GM19468 (cell line): ENCODE data around the gene ATP2B2.

Source experiments
- ATAC-seq: cut with Tn5 transposase; IDR thresholded peaks from one replicate; pipeline ENCODE4 v1.9.1; 2021; ENCODE audit warnings: mild to moderate bottlenecking, moderate library complexity, moderate number of reproducible peaks; ENCODE audit not compliant: unreplicated experiment; ENCODE audit errors: extremely low read depth

Gene ATP2B2

DNA sequence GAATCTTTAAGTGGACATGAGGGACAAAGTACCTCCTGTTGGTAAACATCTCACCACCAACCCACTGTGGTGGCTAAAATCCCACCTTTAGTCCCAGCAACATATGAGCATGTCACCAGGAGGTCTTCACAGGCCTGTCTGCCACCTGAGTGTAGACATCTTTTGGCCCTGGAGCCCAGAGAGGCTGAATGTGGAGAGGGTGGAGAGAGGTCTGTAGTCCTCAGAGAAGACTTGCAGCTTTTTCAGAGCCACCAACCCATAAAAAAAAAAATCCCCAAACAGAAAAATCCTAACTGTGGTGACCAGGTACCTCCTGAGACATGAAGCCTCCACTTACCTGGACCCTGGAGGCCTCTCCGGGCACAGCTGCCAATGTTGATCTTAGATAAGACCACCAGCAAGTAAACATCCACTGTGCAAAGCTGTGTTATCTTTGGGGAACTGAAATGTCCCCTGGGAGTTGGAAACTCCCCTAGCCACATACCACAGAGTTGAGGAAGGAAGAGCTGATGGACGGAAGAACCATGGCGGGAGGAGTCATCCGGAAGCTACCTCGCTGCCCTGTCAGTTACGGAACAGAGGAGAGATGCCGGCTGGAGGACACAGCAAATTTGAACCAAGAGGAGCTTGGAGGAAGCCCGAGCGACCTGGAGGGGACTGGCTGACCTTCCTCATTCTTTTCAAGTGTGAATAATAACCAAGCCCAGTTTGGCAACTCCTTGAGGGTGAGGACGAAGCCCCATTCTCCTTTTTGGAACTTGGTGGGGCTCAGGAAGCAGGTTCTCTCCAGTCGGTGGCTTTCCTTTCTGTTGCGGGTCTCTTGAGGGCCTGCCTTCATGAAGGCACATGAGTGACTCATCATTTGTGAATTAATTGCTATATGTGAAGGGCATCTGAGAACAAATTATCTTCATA lies 212.6 kb downstream of the ATP2B2 start, which contains the start of gene GHRL:
Gene GHRL, minus strand, starts transcription at position 443 of the 915 bp plus-strand sequence. CDS start 2,767 bp downstream, outside the sequence.
- ATAC-seq, result no peak

DNA sequence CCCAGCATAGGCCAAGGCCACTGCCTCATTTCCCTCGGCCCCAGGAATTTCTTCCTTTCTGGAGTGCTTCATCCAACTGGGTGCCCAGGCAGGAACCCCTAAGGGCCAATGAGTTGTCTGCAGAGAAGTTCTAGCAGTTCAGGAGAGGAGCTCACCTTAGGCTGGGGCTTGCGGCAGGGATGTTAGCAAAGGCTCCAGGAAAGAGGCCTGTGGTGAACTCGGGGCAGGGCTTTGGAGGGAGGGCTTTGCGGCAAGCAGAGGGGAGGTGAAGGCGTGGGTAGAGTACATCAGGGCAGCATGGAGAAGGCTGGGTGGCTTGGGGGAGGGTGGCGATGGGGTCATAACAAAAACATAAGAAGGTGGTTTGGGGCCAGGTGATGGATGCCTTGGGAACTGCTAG lies 213.7 kb downstream of the ATP2B2 start:
- no peak for ATAC-seq

DNA sequence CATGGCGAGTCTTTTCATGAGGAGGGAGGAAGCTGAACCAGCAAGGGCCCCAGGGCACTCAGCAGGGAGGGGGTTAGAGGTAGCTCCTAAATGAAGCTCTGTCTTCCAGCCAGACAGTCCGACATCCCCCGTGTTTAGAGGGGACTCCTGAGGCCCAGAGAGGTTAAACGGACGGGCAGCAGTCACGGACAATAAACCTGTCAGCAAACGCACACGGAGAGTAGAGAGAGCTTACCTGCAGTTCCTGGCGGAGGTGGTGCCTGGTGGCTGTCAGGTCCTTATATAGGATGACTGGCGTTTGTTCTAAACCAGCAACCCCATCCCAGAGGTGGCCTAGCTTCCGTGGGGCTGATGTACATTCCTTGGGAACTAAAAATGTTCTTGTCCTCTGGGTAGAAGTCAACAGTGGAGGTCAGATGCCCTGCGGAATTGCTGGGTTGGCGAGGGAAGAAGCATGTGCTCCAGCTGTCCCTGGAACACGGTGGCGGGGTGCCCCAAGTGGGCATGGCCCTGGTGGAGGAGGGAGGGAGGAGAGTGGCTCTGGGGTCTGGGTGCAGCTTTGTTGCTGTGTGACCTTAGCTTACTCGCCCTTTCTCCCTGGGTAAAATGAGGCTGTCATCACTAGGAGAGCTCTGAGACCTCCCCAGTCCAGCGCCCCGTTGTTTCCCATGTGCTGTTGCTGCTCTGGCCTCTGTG lies 214.8 kb downstream of the ATP2B2 start:
- ATAC-seq, result no peak

DNA sequence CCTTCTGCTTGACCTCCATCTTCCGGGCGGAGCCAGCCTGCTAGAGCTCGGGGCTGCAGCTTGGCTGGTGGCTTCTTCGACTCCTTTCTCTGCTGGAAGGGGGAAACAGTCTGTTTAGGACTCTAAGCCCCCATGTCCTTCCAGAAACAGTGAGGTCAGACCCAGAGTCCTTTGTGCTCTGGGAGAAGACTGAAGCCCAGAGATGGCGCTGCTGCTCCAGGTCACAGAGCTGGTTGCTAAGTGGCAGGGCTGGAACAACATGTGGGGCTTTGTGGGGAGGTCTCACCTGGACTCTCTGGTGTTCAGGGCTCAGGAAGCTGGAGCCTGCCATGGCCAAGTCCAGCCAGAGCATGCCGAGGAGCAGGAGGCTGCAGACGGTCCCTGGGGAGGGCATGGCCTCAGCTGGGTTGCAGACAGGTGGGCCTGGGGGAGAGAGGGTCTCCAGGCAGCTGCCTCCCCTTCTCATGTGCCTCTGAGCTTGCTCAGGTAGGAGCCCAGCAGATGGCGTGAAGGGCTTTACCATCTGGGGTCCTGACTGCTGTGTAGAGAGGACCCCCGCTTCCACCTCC lies 215.5 kb downstream of the ATP2B2 start:
- no peak for ATAC-seq

DNA sequence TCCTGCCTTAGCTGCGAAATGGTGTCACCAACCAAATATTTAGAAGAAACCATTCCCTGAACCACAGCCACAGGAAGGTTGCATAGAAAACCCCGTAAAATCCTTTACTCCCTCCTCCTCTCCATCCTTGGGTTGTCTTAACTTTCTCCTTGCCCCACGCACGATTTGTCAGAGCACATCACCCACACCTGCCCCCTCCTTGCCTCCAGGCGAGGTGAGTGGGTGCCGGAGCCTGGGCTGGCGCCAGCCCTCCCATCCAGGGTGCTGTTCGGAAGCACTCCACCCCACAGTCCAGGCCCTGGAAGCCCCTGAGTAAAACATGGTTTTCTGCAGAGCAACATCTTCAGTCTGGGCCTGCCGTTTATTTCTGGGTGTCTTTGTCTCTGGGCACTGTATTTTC lies 216.3 kb downstream of the ATP2B2 start:
- no peak for ATAC-seq

DNA sequence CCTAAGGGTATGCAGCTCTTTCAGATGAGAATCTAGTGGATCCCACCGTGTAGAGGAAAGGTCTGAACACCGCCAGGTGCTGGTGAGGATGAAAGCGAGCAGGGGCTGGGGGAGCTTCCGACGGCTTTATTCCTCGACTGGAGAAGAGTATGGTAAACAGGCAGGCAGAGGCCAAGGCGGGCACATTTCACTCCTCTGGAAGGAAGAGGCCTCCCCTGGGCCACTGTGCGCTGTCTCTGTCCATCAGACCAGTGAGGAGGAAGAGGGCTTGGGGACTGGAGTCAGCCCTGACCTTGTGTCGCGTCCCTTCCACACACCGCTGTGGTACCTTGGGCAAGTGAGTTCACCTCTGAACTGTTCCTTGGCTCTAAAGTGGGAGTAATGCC lies 216.8 kb downstream of the ATP2B2 start:
- no peak for ATAC-seq

DNA sequence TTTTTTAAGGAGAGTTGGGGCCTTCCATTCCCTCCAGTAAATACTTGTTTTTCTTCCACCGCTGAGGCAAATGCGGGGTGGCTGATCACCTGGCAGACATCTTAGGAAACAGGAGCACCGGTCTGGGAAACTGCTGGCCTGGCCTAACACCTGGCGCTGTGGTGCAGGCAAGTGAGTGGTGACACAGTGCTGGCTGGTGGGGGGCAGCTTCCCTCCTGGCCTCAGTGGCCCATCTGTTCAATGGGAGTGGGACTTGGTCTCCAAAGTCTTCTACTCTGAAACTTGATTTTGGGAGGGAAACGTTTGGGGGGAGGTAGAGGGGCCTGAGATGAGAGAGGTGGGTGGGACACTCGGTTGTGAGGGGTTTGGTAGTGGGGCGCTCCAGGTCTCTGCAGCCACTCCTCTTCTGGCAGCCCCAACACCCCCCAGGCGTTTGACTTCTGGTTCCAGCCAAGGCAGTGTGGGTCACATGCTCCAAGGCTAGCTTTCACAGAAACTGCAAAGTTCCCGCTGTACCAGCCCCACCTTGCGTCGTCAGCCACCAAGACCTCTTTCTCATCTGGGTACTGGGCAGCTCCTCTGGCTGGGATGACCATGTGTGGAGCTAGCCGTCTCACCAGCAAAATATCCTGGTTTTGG lies 217.3 kb downstream of the ATP2B2 start:
- ATAC-seq, result no peak

DNA sequence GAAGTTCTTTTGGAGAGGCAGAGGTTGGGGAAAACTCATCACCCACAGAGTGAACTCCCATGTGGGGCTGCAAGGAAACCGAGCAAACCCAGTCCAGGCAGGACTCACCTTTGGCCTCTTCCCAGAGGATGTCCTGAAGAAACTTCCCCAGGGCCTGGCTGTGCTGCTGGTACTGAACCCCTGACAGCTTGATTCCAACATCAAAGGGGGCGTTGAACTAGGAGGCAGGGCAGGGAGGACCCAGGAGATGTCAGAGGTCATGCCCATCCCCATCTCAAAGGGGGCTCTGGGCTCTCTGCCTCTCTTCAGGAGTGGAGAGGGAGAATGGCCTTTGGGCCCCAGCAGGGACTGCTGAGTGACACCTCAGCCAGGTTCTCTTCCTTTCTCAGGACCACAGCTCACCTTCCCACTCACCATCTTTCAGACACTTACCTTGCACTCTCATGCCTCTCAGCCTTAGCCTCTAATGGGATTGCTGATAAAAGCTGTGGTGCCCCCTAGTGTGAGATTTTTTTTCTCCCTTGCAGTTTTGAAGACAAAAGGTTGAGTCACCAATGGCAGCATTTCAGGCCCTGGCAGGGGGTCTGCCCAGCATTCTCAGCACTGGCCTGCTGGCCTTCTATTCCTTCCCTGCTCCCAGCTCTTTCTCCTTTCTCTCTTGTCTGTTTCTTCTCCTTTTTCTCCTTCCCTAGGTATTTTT lies 218.6 kb downstream of the ATP2B2 start:
- ATAC-seq, result no peak

DNA sequence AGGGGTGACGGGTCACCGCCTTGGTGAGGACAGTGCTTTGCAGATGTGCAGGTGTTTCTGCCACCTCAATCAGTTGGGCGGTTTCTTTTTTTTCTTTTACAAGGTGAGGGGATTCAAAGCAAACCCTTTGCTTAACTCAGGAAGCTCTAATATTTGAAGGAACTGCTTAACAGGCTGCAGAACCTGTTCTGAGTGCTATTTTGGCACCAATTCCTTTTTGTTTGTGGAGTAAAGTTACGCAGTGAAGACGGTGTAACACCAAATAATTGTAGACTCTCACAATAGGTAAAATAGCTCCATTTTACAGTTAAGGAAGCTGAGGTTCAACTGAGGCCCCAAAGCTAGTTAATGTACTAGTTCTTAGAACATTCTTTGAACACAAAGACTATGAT lies 219.3 kb downstream of the ATP2B2 start:
- ATAC-seq, result no peak

DNA sequence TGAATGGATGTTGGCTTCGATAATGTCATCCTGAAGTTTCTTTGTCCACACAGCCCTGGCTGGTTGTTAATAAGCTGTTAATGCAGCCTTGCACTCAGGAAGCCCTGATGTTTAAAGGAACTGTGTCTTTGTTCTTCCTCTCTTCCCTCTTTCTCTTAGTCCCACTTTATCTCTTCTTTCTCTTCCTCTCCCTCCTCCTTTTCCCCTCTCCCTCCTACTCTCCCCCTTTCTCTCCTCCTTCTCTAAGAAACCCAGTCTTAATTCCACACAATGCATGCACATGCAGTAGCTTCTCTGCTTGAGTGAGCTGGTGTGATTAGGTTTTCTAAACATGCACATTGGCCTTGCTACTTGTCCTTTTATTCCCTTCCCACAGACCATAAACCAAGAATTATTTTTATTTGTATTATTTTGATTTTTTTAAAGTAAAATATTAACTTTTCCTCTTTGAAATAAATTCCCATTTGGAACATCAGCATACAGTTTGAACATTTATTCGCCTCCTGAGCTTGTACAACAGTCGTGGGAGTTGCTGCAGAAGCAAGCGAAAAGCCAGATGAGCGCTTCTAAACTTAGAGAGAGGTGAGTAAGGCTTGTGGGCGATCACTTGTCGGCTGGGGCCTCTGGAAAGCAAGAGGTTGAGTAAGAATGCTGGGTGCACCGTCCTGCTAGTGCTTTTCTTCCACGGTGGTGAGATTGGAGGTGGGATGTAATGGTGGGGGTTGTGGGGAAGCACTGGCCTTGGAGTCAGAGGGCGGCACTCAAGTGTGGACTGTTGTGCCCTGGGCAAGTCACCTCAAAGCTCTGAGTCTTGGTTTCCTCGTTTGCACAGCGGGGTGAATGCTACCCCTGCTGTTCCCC lies 219.9 kb downstream of the ATP2B2 start:
- no peak for ATAC-seq

DNA sequence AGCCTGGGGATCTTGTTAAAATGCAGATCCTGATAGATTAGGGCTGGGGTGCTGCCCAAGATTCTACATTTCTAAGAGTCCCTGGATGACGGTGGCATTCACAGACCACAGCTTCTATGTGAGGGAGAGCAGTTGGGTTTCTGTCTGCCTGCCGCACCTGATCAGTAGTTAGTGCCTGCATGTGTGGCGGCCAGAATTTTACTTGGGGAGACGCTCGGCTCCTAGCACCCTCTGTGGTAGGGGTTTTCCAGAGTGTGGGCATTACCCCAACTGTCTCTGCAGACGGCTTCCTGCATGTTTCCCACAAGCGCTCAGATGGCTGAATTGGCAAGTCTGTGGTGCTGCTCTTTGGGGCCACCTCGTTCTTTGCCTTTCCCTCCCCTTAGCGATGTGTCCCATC lies 220.9 kb downstream of the ATP2B2 start:
- no peak for ATAC-seq

DNA sequence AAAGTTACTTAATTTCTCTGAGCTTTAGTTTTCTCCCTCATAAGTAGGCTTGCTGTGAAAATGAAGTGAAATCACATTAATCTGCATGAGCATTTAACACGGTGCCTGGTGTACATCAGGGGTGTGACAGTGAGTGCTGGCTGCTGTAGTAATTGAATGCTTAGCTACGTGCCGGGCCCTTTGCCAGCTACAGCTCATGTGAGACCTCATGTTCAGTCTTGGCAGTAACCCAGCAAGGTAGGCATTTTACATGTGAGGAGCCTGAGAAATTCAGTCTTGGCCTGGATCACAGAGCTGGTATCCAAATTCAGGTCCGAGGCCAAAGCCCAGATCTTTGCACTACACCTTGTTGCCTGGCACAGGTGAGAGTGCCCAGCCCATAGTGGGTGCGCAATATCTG lies 221.7 kb downstream of the ATP2B2 start:
- no peak for ATAC-seq

DNA sequence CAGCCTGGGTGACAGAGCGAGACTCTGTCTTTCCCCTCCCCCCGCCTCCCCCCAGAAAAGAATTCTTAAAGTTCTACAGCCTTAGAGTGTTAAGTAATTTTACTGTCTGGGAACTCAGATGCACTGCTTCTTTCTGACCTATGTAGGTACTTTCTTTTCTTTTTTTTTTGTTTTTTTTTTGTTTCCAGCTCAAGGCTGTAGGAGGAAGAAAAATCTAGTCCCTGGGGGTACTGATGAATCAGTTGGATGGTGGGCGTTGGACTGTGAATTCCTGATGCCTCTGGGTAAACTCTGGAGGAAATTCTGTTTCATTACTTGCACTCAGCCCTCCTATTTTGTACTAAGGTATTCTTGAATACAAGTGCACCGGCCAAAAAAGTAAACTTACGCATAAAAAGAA lies 223.4 kb downstream of the ATP2B2 start:
- no peak for ATAC-seq

DNA sequence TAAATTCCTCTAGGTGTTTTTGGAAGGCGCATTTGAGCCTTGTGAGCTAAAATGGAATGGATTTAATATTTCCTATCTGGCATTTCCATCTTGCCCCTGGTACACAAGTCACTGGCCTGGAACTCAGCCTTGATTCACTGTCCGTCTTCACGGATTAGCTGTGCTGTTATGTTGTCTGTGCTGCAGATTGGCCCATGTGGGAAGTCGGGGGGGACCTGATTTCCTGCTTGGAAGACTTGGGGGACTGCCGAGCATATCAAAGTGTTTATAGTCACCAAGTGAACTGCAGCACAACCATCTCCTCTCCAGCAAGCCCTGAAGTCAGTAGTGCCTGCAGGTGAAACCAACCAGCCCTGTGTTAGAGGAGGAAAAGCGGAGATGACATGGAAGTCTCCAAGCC lies 224.8 kb downstream of the ATP2B2 start:
- ATAC-seq, result no peak

DNA sequence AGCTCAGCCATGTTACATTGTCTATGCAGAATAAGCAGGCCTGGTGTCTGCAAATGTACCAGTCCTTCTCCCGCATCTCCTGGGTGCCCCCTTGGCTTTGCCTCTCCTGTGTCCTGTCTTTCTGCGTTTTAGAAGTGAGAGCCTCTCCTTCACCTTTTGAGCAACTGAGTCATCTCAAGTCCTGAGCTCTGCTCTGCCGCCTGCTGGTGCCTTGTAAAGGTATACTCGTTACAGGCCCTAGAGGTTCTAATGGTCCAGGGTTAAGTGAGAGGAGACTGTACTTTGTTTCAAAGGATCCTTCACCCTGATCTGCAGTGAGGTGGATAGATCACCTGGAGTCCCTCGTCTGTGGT lies 225.2 kb downstream of the ATP2B2 start:
- ATAC-seq, result no peak

DNA sequence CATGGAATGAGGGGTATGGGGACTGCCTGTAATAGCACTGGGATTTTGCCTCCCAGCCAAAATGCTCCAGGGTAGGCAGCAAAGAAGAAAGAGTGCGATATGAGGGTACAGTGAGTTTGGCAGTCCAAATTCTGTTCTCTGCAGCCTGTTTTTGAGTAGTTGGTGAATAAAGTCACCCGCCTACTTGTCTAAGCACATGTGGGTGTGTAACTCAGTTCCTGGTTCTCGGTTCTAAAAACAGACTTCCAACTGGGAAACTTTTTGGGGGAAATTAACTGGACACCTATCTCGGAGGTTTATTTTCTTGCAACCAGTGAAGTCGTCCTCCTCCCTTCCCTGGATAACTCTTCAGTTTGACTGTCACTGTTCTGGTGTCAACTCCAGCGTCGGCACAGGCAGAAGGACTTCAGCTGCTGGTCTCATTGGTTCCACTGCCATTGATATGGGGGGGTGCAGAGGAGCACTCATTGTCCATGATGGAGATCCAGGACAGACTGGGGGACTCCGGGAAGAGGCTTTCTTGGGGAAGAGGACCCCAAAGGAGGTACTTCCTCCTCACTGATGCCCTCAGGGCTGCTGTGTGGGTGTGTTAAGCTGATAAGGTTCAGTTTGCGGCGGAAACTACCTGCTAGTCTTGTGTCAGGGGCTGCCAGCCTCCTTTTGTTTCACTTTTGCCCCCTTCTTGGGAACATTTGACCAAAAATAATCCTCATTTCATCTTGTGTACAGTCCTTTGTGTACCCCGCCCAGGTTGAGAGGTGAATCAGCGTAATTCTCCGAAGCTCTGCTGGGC lies 225.8 kb downstream of the ATP2B2 start:
- no peak for ATAC-seq

DNA sequence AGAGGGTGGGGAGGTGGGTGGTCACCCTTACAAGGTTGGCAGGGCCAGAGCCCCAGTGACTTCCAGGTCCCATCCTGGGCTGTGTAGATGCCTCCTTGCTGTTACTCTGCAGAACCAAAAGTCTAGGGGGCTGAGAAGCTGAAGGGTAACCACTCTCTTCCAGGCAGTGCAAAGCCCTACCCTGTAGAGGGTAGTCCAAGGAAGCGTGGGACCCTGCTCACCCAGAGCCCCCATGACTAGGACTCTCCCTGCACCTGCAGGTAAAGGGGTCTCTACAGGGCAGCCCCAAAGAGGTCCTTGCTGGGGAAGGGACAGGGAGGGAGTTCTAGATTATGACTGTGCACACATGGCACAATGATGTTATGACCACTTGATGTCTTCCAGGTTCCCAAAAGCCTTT lies 226.9 kb downstream of the ATP2B2 start:
- ATAC-seq, result no peak

DNA sequence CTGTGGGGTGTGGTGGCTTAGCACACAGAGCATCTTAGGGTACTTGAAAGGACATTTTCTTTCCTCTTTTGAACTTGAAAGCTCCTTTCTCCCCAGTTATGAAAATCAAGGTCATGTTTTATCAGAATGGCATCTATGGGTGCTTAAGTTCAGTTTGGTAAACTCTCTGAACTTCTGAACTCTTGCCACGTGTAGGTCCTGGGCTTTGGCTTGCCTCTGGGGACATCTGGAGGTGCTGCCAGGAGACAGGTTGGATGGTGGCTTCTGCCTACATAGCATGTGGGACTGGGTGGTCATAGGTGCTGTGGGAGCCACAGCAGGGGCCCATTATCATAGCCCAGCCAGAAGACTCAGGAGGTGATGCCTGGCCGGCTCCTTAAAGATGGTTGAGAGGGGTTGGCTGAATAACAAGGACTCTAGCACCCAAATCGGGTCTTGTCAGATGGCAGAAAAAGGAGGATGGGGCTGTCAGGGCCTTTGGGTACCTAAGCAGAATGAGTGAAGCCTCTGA lies 228.2 kb downstream of the ATP2B2 start:
- ATAC-seq, result no peak
